Activated T-cell treated with anti-CD3 and anti-CD28 coated beads for 48 hours (primary cell): ENCODE measurements around the gene YAF2.
A peak's percentile ranks its signal among the peaks of the same experiment; 100 is the strongest.
"Not testable (repeated sequence)": the region's sequence is repeated elsewhere in the genome, so short reads cannot be mapped to it uniquely, and the experiment has no call there.

Experiments used
- DNase-seq: peaks from one replicate; pipeline ENCODE4 v3.0.0-alpha.2; 2020; ENCODE audit warnings: low read depth

The YAF2 gene

GRCh38 chr12:42255221-42255865 is 17.3 kb upstream of the YAF2 start:
- no peak for DNase-seq

DNA sequence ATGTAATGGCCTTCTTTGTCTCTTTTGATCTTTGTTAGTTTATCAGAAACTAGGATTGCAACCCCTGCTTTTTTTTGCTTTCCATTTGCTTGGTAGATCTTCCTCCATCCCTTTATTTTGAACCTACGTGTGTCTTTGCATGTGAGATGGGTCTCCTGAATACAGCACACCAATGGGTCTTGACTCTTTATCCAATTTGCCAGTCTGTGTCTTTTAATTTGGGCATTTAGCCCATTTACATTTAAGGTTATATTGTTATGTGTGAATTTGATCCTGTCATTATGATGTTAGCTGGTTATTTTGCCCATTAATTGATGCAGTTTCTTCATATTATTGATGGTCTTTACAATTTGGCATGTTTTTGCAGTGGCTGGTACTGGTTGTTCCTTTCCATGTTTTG is 14.6 kb upstream of the YAF2 start:
- not testable (repeated sequence) for DNase-seq

DNA sequence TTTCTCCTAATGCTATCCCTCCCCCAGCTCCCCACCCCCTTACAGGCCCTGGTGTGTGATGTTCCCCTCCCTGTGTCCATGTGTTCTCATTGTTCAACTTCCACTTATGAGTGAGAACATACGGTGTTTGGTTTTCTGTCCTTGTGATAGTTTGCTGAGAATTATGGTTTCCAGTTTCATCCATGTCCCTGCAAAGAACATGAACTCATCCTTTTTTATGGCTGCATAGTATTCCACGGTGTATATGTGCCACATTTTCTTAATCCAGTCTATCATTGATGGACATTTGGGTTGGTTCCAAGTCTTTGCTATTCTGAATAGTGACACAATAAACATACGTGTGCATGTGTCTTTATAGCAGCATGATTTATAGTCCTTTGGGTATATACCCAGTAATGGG is 11.0 kb upstream of the YAF2 start:
- not testable (repeated sequence) for DNase-seq

DNA sequence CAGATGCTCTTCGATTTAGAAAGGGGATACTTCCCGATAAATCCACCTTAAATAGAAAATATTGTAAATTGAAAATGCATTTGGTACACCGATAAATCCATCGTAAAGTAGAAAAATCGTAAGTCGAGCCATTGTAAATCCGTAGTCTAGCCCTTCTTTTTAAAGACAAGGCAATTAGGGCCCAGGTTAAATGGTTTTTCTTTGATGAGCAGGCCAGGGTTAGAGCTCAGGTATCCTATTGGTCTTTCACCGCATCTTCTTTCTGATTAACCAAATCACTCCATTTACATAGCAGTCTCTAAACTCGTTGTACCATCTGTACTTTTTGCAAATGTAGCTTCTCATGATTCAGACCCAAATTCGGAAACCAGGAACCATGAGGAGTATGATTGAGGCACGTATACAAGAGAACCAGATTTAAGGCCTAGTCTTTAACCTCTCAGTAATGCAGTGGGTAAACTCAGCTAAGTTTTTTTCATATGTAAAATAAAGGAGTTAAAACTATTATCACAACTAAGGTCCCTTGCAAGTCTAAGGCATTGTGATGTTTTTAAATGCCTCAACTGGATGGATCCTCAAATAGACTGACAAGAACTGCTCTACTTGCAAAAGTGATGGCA is 2.2 kb upstream of the YAF2 start:
- no peak for DNase-seq

DNA sequence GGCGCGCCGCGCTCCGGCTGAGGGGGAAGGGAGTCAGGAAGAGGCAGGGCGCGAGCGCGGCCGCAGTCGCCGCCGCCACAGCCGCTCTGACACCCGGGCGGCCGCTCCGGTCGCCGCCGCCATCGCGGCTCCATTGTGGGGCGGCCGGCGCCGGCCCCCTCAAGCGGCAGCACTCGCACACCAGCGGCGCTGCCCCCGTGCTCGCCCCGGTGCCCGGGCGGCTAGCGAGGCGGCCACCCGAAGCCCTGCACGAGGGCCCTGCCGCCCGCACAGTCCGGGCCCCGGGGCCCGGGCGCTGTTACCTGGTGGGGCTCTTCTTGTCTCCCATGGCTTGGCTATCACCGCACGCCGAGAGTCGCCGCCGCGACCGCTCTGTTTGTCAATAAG is 202 bp downstream of the YAF2 start:
- DNase-seq = peak; percentile 34

GRCh38 chr12:42237052-42237852 is 796 bp downstream of the YAF2 start:
- peak; percentile 71 for DNase-seq

- no peak for DNase-seq
Measured at GRCh38 chr12:42236017-42236416, 2.0 kb downstream of the YAF2 start.

GRCh38 chr12:42235426-42235825 is 2.6 kb downstream of the YAF2 start:
- DNase-seq = no peak

DNA sequence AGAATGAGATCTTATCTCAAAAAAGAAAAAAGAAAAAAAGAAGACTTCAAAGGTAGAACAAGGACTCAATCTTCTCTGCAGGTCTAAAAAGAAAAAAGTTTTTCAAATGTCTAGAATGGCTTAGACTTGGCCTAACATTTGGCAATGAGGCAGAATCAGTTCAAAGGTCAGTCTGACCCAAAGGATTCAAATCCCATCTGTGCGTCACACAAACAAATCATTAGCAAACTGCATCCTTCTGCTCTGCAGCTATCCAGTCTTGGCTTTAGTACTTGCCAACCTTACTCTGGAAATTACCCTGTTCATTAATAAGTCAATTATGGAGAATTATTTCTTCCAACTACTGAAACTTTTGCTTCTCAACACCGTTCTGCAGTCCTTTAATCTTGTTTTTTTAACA is 3.1 kb downstream of the YAF2 start:
- DNase-seq = no peak

- DNase-seq = not testable (repeated sequence)
Measured at GRCh38 chr12:42227525-42227924, 10.5 kb downstream of the YAF2 start.

DNA sequence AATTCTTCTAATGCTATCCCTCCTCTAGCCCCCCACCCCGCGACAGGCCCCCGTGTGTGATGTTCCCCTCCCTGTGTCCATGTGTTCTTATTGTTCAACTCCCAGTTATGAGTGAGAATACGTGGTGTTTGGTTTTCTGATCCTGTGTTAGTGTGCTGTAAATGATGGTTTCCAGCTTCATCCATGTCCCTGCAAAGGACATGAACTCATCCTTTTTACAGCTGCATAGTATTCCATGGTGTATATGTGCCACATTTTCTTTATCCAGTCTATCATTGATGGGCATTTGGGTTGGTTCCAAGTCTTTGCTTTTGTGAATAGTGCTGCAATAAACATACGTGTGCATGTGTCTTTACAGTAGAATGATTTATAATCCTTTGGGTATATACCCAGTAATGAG is 13.5 kb downstream of the YAF2 start:
- not testable (repeated sequence) for DNase-seq

DNA sequence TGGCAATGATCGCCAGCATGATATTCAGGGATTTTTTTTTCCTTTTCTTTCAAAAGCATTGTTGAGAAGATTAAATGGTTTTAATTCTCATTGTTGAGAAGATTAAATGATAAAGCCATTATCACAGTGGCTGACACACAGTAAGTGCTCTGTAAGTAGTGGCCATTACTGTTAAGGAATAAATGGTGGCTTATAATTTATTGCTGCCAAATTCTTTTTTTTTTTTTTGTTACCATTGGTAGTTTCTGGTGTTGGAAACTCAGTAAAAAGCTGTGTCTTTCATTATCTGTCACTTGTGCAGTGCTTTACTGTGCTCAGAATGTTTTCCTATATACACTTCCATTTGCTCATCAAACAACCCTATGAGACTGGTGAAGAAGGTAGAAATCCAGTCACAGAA is 15.3 kb downstream of the YAF2 start:
- no peak for DNase-seq

- DNase-seq = no peak
Measured at GRCh38 chr12:42221726-42222125, 16.3 kb downstream of the YAF2 start.

- no peak for DNase-seq
Measured at GRCh38 chr12:42217656-42218055, 20.4 kb downstream of the YAF2 start.

DNA sequence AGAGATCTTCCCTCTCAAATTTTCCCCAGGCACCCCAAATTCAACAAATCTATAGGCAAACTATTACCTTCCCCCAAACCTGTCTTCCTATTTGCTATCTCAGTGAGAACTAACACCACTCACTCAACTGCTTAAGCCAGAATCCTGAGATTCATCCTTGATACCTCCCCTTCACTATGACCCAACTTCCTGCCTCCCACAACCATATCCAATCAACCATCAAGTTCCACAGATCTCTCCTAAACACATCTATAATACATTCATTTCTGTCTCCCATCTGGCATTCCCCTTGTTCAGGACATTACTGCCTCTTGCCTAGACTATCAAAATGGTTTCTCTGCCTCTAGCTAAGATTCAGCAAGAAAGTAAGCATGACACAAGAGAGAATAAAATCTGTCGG is 21.3 kb downstream of the YAF2 start:
- DNase-seq = no peak

- DNase-seq = not testable (repeated sequence)
Measured at GRCh38 chr12:42215759-42216158, 22.3 kb downstream of the YAF2 start.

DNA sequence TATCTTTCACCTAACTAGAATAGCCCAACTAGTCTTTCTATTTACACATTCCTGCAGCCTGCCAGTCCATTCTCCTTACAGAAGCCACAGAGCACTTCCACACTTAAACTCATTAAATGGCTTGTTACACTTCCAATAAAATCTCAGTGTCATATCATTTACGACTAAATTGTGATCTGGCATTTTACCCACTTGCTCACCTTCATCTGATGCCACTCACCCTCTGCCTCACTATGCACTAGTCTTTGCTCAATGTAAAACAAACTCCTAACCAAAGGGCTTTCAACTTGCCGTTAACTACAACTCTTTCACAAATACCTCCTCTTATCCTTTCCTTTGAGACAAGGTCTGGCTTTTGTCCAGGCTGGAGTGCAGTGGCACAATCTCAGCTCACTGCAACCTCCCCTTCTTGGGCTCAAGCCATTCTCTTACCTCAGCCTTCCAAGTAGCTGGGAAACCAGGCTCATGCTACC is 24.1 kb downstream of the YAF2 start:
- no peak for DNase-seq

DNA sequence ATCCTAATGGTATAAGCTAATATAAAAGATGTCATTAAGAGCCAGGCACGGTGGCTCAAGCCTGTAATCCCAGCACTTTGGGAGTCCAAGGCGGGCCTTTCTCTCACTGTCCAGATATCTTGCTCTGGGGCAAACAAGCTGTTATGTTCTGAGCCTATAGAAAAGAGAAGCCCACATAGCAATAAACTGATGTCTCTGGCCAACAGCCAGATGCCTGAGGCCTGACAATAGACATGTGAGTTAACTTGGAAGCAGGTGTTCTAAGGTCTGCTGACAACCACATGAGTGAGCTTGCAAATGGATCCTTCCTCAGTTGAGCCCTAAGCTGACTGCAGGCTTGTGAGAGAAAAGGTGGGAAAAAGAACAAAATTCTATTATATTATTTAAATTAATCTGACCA is 25.0 kb downstream of the YAF2 start:
- DNase-seq = no peak

DNA sequence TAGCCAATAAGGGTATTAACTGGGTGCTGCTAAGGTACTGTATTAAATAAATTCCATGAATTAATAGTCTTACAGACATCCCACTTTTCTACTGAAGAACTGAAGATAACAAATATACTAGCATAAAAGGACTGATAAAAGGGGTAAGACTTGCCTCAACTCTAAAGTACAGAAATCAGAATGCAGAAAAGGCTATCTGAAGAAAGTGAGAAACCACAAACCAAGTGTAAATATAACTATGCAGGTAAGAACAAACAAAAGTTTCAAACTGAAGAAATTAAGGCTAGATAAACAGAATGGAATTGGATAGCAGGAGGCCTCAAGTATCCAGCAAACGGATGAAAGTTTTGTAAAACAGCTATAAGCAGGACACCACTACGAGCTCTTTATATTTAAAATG is 29.5 kb downstream of the YAF2 start:
- no peak for DNase-seq

- no peak for DNase-seq
Measured at GRCh38 chr12:42204819-42205218, 33.2 kb downstream of the YAF2 start.

DNA sequence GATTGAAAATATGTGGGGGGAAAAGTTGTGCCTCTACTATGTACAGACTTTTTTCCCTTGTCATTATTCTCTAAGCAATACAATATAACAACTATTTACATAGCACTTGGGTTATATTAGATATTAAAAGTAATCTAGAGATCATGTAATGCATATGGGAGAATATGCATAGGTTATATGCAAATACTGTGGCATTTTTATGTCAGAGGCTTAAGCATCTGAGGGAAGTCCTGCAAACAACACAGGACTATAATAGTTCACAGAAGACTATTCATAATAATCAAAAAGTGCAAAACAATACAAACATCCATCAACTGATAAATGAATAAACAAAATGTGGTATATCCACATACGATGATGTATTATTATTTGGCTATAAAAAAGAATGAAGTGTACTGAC is 33.7 kb downstream of the YAF2 start:
- DNase-seq = no peak

DNA sequence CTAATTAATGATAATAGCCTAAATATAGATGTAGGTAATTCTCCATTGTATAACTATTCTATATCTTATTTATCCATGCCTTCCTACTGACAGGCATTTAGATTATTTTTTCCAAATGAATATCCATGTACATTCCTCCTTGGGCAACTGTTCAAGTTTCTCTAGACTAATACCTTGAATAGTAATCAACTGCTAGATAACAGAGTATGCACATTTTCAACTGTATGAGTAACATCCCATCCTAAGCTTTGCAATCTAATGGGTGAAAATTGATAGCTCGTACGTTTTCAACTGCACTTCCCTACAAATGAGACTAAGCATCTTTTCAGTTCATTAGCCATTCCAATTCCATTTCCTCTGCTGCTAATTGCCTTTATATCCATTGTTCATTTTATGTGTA is 37.0 kb downstream of the YAF2 start:
- DNase-seq = no peak

GRCh38 chr12:42199007-42199406 is 39.0 kb downstream of the YAF2 start:
- no peak for DNase-seq
